T1000 (cell line): ENCODE results near the gene ST3GAL4.
A peak's percentile ranks its signal among the peaks of the same experiment; 100 is the strongest.
"Not testable (repeated sequence)": the region's sequence is repeated elsewhere in the genome, so short reads cannot be mapped to it uniquely, and the experiment has no call there.

Experiments
- DNase-seq: peaks from one replicate; lab custom pipeline; 2025; ENCODE audit warnings: mixed read lengths; lab: John Stamatoyannopoulos, UW

Gene ST3GAL4, protein sequence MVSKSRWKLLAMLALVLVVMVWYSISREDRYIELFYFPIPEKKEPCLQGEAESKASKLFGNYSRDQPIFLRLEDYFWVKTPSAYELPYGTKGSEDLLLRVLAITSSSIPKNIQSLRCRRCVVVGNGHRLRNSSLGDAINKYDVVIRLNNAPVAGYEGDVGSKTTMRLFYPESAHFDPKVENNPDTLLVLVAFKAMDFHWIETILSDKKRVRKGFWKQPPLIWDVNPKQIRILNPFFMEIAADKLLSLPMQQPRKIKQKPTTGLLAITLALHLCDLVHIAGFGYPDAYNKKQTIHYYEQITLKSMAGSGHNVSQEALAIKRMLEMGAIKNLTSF

DNA sequence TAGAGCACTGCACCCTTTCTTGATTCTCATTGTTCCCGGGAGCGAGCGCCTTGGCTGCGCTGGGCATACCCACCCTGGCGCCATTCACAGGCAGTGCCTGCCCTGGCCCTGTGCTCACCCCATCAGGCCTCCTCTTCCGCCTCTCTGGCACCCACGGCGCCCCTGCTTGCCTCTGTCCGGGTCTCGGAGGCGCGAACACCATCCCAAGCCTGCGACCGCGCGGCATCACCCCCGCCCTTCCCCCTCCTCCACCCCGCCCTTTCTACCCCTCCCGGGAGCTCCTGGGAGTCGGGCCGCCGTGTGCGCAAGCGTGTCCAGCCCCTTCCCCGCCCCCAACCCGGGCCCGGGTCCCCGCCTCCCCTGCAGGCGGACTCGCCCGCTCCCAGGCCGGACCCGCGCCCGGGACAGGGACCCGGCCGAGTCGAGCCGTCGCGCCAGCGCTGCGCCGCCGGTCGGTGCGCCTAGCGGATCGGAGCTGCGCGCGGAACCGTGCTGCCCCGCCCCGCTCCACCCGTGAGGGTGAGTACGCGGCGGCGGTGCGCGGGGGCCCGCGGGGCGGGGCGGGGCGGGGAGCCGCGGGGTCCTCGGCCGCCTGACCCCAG is at the start of gene ST3GAL4:
ST3GAL4 (plus strand) TSS at position 363 of the 602 bp plus-strand sequence. CDS start 50,470 bp downstream, outside the sequence.
- DNase-seq: peak; percentile 34

DNA sequence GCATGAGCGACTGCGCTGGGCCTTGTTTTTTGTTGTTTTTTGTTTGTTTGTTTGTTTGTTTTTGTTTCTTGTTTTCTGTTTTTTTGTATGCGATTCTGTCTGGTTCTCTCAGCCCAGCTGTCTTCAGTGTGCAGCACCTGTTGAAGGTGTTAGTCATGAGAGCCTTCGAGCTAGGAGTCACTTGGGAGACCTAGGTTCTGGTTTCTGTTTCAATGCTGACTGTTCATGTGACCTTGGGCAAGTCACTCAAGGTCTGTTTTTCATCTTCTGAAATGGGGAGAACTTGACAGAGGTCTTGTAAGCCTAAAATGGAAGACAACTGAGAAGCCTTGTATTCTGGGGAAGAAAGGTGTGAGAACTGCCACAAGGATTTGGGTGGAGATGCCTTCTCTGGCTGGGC is 49.8 kb upstream of the ST3GAL4 start:
- no peak for DNase-seq

DNA sequence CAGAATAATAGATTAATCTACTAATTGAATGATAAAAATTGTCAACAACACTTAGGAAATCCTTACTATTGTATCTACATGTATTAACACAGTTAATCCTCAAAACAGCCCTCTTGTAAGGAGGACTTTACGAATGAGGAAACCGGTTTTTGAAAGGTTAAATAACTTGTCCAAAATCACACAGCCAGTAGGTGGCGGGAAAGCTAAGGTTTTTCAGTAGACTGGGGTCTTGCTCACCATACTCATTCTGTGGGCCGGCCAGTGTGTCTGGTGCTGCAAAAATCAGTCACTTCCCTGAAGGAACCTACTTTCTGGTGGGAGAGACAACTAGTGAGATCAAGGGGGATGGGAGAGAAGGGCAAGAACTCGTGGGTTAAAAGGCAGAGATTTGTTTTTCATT is 47.8 kb upstream of the ST3GAL4 start:
- no peak for DNase-seq

- DNase-seq: no peak
Measured at GRCh38 chr11:126308271-126308671, 47.2 kb upstream of the ST3GAL4 start.

GRCh38 chr11:126308771-126309170 is 46.7 kb upstream of the ST3GAL4 start:
- DNase-seq: not testable (repeated sequence)

DNA sequence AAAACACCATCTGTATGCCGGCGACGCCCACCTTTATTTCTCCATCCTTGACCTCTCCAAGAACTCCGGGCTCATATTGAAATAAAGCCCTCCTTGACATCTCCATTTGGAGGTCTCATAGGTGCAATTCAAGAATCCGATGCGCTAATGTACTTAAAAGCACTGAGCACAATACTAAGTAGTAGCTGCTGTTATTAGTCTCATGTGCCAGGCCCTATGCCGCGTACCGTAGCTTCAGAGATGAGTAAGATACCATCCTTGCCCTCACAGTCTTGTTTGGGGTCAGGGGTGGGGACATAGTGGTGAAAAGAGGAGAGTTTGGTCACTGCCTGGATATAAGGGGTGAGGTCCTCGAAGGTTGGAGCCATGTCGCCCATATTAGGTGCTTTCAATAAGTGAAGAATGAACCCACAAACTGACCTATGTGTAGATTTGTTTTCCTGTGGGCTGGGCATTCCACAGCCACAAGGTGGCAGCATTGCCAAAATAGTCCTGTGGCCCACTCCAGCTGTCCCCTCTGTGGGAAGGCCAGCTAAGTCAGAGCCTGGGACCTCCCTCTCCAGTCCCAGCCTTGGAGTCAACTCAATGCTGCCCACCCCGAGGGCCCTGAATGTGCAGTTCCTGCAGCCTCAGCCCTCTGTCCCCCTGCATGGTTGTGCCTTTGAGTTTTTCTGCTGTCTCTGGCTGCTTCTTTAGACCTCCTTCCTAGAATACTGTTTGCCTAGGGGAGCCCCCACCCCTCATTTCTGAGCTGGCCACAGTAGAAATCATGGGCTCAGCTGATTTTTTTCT is 45.1 kb upstream of the ST3GAL4 start:
- DNase-seq: peak; percentile 43

GRCh38 chr11:126310992-126311310 is 44.5 kb upstream of the ST3GAL4 start:
- no peak for DNase-seq

GRCh38 chr11:126311401-126312291 is 43.8 kb upstream of the ST3GAL4 start:
- DNase-seq: no peak

GRCh38 chr11:126312961-126313360 is 42.5 kb upstream of the ST3GAL4 start:
- no peak for DNase-seq

- DNase-seq: no peak
Measured at GRCh38 chr11:126313826-126314225, 41.7 kb upstream of the ST3GAL4 start.

DNA sequence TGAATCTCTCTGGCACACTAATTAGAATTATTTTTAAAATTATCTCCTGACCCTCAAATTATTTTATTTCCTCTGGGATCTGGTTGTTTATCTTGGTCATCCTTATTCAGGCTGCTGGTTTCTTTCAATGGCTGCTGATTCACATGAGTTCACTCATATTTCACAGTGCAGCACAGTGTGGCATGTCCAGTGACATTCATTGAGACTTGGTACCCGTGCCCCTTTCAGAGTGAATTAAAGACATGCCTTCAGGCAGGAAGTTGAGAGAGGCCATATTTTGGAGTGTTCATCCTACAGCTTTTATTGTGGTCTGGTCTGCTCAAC is 38.1 kb upstream of the ST3GAL4 start:
- DNase-seq: no peak

DNA sequence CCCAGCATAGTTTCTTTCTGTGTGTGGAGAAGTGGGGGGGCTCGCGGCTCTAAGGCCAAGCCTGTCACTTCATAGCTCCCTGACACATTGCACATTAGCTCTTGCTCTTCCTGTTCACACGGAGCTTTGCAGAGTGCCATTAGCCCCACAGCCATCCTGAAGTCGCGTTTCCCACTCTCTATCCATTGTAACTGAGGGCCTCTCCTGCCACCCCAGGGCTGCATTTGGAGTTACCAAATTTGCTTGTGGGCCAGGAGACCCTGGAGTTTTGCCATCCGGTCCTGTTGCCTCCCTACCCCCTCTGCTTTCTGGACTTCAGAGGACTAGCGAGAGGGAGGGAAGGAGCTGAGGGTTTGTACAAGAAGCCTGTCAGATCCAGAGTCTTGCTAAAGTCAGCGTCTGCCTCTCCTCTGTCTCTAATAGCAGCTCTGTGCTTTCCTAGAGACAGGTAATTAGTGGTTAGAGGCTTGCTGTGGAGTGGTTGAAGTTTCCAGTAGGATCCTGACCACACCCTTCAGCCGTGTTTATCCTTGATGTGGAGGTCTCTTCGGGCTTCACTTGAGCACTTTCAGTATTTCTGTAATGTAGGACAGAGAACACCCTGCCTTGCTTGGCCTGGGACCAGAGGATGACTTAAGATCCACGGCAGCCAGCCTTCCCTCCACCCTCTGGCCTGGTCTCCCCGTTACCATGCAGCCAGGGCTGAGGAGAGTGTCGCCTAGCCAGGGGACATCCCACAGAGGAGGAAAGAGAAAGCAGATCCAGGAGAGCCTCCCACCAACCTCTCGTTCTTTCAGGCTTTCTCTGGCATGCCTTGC is 37.5 kb upstream of the ST3GAL4 start:
- DNase-seq: no peak

- no peak for DNase-seq
Measured at GRCh38 chr11:126318574-126319373, 36.7 kb upstream of the ST3GAL4 start.

DNA sequence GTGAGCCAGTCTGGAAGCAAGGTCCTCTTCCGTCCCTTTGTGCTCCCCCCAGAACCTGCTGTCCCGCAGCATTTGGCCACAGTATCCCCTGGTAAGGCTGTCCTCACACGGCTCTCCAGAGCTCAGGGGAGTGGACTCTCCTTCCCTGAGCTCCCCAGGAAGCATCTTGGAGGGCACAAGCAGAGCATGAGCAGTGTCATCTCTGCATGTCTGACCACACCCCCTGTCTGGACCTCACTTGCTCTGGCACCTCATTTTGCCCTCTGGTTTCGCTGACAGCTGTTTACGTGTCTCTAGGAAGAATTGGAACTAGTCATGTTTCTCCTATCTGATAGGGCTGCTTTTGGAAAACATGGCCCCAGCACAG is 36.1 kb upstream of the ST3GAL4 start:
- no peak for DNase-seq

GRCh38 chr11:126322996-126323395 is 32.5 kb upstream of the ST3GAL4 start:
- DNase-seq: no peak

DNA sequence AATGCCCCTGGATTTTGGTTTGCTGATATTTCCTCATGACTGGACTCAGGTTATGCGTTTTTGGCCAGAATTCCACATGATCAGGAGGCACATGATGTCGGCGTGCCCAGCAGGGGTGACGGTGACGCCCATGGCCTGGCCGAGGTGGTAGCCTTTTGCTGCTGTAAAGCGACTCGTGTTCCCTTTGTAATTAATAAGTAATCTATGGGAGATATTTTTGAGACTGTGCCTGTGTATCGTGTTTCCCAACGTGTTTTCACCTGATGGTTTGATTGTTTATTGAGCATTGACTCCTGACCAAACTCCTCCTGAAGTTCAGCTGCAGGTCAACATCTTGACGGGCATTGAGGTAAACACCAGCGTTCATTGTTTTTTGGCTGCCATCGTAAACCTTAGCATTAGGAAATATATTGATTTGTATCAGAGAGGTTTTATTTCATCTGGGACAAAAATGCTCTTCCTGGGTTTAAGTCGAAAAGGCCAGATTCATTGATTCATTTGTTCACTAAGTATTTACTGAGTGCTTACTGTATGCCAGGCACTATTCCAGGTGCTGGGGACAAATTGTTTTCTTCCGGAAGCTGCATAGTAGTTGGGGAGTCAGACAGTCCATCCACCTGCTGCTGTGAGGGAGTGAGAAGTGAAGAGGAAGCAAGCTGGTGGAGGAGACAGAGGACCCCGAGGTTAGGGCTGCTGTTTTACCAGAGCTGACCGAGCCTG is 28.0 kb upstream of the ST3GAL4 start:
- DNase-seq: no peak

DNA sequence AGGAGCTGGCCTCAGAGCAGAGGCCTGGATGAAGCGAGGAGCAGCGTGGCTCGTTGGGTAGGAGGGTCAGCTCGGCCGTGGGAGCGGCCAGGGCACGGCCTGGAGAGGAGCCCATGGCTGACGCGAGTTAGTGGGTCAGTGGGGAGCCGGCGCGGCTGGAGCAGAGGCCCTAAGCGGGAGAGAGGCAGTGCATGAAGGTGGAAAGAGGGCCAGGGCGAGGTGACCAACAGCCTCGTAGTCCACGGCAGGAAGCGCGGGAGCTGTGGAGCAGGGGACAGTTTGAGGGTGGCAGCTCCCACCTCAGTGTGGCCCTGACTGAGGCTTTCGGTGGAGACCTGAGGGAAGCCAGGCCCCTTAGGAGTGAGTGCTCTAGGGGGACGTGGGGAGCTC is 27.5 kb upstream of the ST3GAL4 start:
- no peak for DNase-seq

DNA sequence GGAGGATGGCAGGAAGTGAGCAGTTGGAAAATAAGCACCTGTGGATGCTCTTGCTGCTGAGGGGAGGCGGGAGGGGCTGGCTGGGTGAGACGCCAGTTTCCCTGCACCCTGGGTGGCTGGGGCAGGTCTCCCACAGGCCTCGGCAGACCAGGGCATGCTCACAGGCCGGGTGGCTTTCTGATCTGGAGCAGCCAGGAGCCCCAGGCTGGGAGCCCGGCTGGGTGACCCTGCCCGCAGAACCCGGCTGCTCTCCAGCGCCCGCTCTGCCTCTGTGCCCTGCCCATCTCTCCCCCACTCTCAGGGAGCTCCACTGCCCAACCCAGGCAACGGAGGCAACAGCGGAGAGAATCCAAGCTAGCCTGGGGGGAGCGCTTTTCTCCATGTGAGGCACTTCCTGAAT is 27.0 kb upstream of the ST3GAL4 start:
- DNase-seq: no peak

DNA sequence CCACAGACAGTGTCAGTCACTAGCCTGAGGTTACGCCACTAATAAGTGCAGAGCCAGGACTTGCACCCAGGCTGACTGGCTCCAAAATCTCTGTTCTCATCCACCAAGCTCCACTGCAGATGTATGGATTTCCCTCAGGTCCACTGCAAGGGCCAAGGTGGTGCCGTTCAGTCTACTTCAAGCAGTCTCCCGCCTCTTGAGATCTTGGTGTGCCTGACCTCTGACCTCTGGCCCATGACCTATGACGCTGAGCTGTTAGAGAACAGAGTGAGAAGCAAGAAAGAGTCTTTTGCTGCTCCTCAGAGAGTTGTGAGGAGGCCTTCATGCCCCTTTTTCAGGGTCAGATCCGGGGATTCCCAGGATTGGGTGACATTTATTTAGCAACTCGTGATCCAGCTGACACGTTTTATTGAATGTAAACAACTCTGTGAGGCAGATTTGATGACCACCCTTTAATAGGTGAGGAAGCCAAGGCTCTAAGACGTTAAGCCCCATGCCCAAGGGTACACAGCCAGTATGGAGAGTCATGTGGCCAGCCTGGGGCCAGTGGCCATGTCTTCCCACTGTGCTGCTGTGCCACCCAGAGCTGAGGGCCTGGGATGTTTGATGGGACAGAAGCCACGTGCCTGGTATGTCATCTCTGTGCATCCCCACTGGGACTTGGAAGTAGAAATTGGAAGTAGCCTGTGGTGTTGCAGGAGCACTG is 26.4 kb upstream of the ST3GAL4 start:
- no peak for DNase-seq
